HG03280 (cell line): ENCODE data around the gene SPATA25.
A peak's percentile ranks its signal among the peaks of the same experiment; 100 is the strongest.
"Not testable (repeated sequence)": the region's sequence is repeated elsewhere in the genome, so short reads cannot be mapped to it uniquely, and the experiment has no call there.

ENCODE experiments used
- ATAC-seq: cut with Tn5 transposase; IDR thresholded peaks from one replicate; pipeline ENCODE4 v1.9.1; 2021; ENCODE audit warnings: mild to moderate bottlenecking, moderate library complexity; ENCODE audit not compliant: unreplicated experiment

Gene SPATA25

GRCh38 chr20:45917790-45918141, 30.3 kb upstream of the SPATA25 start:
- no peak for ATAC-seq

- ATAC-seq = no peak
Observed at GRCh38 chr20:45913116-45913515, 25.7 kb upstream of the SPATA25 start.

- no peak for ATAC-seq
Observed at GRCh38 chr20:45912344-45912682, 24.9 kb upstream of the SPATA25 start.

- no peak for ATAC-seq
Observed at GRCh38 chr20:45911486-45912343, 24.3 kb upstream of the SPATA25 start, which contains the start of gene PLTP. Gene PLTP, minus strand, starts transcription at chr20:45912155. Its CDS starts 703 bp downstream, at chr20:45911452.

- ATAC-seq = peak; percentile 92
Observed at GRCh38 chr20:45910670-45911485, 23.5 kb upstream of the SPATA25 start.

GRCh38 chr20:45909817-45910669, 22.6 kb upstream of the SPATA25 start:
- no peak for ATAC-seq

GRCh38 chr20:45909336-45909808, 21.9 kb upstream of the SPATA25 start:
- no peak for ATAC-seq

GRCh38 chr20:45908084-45908483, 20.7 kb upstream of the SPATA25 start:
- ATAC-seq = no peak

- ATAC-seq = no peak
Observed at GRCh38 chr20:45907219-45907948, 20.0 kb upstream of the SPATA25 start.

- no peak for ATAC-seq
Observed at GRCh38 chr20:45905505-45906079, 18.2 kb upstream of the SPATA25 start.

GRCh38 chr20:45904583-45905504, 17.4 kb upstream of the SPATA25 start:
- no peak for ATAC-seq

GRCh38 chr20:45902199-45902701, 14.8 kb upstream of the SPATA25 start:
- ATAC-seq = no peak

- ATAC-seq = not testable (repeated sequence)
Observed at GRCh38 chr20:45901332-45901731, 13.9 kb upstream of the SPATA25 start.

GRCh38 chr20:45899046-45899835, 11.8 kb upstream of the SPATA25 start:
- ATAC-seq = no peak

- no peak for ATAC-seq
Observed at GRCh38 chr20:45898285-45898684, 10.9 kb upstream of the SPATA25 start.

GRCh38 chr20:45897692-45898091, 10.3 kb upstream of the SPATA25 start:
- no peak for ATAC-seq

GRCh38 chr20:45897289-45897688, 9.9 kb upstream of the SPATA25 start:
- ATAC-seq = no peak

GRCh38 chr20:45896641-45897161, 9.3 kb upstream of the SPATA25 start:
- ATAC-seq = no peak
